ENCODE measurements around the gene MIP.

The MIP gene

GRCh38 chr12:56487448-56488040 lies 33.1 kb upstream of the MIP start:
- TF ChIP-seq EZH2phosphoT487 (IDR thresholded peaks at IDR 0.05; ENCODE audit: borderline replicate concordance, low read length) (no peak), CTCF (IDR thresholded peaks at IDR 0.05; ENCODE audit: low read depth, low read length, poor library complexity, severe bottlenecking) (no peak)
- H3F3A ChIP-seq (ENCODE audit: control insufficient read depth, insufficient read depth): no peaks in the 10 kb centered on the region
- H4K20me1 ChIP-seq (ENCODE audit: control insufficient read depth, insufficient read depth, low read depth, low read length): no peaks in the 10 kb centered on the region
- no peaks in the 10 kb centered on the region for H3K9me2 ChIP-seq (replicated peaks; ENCODE audit: control insufficient read depth, low read length)
- H3K36me3 ChIP-seq (ENCODE audit: control insufficient read depth, low read length): no peaks in the 10 kb centered on the region
- H3K27ac ChIP-seq (ENCODE audit: low read depth, low read length): no peak overlapping the region
- no peak overlapping the region for H3K4me3 ChIP-seq (ENCODE audit: low read length)
- H3K27me3 ChIP-seq (ENCODE audit: control insufficient read depth, low read length): peaks cover 39% of the 10 kb centered on the region
- H3K9me3 ChIP-seq (ENCODE audit: control insufficient read depth, insufficient read depth, low read length): no peaks in the 10 kb centered on the region
- no peaks in the 10 kb centered on the region for H3K79me2 ChIP-seq (ENCODE audit: control insufficient read depth, low read length)
- no peaks in the 10 kb centered on the region for H3K4me1 ChIP-seq (ENCODE audit: control insufficient read depth, low read length)
- no peak overlapping the region for H3K4me2 ChIP-seq (ENCODE audit: low read length)

GRCh38 chr12:56486694-56487093 lies 32.2 kb upstream of the MIP start:
- H3K27me3 ChIP-seq (ENCODE audit: control insufficient read depth, low read length): peaks cover 39% of the 10 kb centered on the region
- no peaks in the 10 kb centered on the region for H3K9me3 ChIP-seq (ENCODE audit: control insufficient read depth, insufficient read depth, low read length)
- no peak for TF ChIP-seq CTCF (IDR thresholded peaks at IDR 0.05; ENCODE audit: low read depth, low read length, poor library complexity, severe bottlenecking)
- no peak for TF ChIP-seq EZH2phosphoT487 (IDR thresholded peaks at IDR 0.05; ENCODE audit: borderline replicate concordance, low read length)
- no peaks in the 10 kb centered on the region for H3K79me2 ChIP-seq (ENCODE audit: control insufficient read depth, low read length)
- no peak overlapping the region for H3K27ac ChIP-seq (ENCODE audit: low read depth, low read length)
- no peaks in the 10 kb centered on the region for H3K4me1 ChIP-seq (ENCODE audit: control insufficient read depth, low read length)
- no peaks in the 10 kb centered on the region for H3K9me2 ChIP-seq (replicated peaks; ENCODE audit: control insufficient read depth, low read length)
- H3K4me2 ChIP-seq (ENCODE audit: low read length): no peak overlapping the region
- H3K36me3 ChIP-seq (ENCODE audit: control insufficient read depth, low read length): no peaks in the 10 kb centered on the region
- no peaks in the 10 kb centered on the region for H4K20me1 ChIP-seq (ENCODE audit: control insufficient read depth, insufficient read depth, low read depth, low read length)
- no peaks in the 10 kb centered on the region for H3F3A ChIP-seq (ENCODE audit: control insufficient read depth, insufficient read depth)
- no peak overlapping the region for H3K4me3 ChIP-seq (ENCODE audit: low read length)

- no peak overlapping the region for H3K4me2 ChIP-seq (ENCODE audit: low read length)
- H3K36me3 ChIP-seq (ENCODE audit: control insufficient read depth, low read length): no peaks in the 10 kb centered on the region
- H4K20me1 ChIP-seq (ENCODE audit: control insufficient read depth, insufficient read depth, low read depth, low read length): no peaks in the 10 kb centered on the region
- no peak overlapping the region for H3K4me3 ChIP-seq (ENCODE audit: low read length)
- H3K27me3 ChIP-seq (ENCODE audit: control insufficient read depth, low read length): peaks cover 28% of the 10 kb centered on the region
- TF ChIP-seq CTCF (IDR thresholded peaks at IDR 0.05; ENCODE audit: low read depth, low read length, poor library complexity, severe bottlenecking) (no peak), EZH2phosphoT487 (IDR thresholded peaks at IDR 0.05; ENCODE audit: borderline replicate concordance, low read length) (no peak)
- no peak overlapping the region for H3K27ac ChIP-seq (ENCODE audit: low read depth, low read length)
- H3K79me2 ChIP-seq (ENCODE audit: control insufficient read depth, low read length): no peaks in the 10 kb centered on the region
- no peaks in the 10 kb centered on the region for H3K9me2 ChIP-seq (replicated peaks; ENCODE audit: control insufficient read depth, low read length)
- H3F3A ChIP-seq (ENCODE audit: control insufficient read depth, insufficient read depth): no peaks in the 10 kb centered on the region
- H3K9me3 ChIP-seq (ENCODE audit: control insufficient read depth, insufficient read depth, low read length): no peaks in the 10 kb centered on the region
- no peaks in the 10 kb centered on the region; the same call in 1 of the 2 replicates for H3K4me1 ChIP-seq (ENCODE audit: control insufficient read depth, low read length)
These were observed 30.1 kb upstream of the MIP start for GRCh38 chr12:56484566-56484965.
